Measurements from ENCODE around the gene ARFGEF3. TPM values are rescaled to one million over a fixed set of nuclear protein-coding genes. Genes with fewer than 3 reads are reported as not detected.
A peak's percentile ranks its signal among the peaks of the same experiment; 100 is the strongest.

The ARFGEF3 gene
- total and polyA plus RNA-seq, 2 donors (not counting 1 experiment from before 2014, with no cell fraction given): under 0.01 to 0.14 TPM

DNA sequence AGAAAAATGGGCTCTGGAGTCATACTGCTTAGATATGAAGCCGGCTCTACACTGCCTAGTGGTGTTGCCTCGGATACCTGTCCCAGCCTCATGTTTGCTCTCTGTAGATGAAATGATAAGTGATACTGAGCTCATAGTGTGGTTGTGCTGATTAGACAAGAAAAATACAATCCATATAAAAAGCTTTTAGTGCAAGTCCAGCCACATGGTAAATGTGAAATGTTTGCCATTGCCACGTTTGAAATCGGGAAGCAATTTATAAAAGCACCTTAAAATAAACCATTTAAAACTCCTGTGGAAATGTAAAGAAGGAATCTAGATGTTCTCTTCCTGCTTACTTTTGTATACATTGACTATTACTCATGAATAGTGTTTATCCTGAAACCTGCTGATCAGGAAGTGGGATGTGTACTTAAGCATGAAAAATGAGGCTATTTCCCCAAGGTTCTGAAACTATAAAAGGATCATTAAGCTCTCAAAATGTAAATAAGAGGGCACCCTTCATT, 69.7 kb downstream of the ARFGEF3 start:
- no peak for DNase-seq (ENCODE audit: low read depth in 2 of 2)
- no peaks in the 10 kb centered on the region for H3K9me3 ChIP-seq (ENCODE audit: control insufficient read depth, insufficient read depth, low read depth, low read length)
- no peak overlapping the region for H3K9ac ChIP-seq (ENCODE audit: insufficient read depth, low read length)
- no peak overlapping the region for H3K4me3 ChIP-seq (replicated peaks in 1 of 4; ENCODE audit: control extremely low read depth in 1 of 4, insufficient read depth in 1 of 4, low read depth in 3 of 4, low read length in 4 of 4)
- no peaks in the 10 kb centered on the region for H3K79me2 ChIP-seq (ENCODE audit: control insufficient read depth, insufficient read depth, low read length)
- no peak for TF ChIP-seq EZH2 (IDR thresholded peaks at IDR 0.05; ENCODE audit: low read length, missing control alignments)
- TF ChIP-seq, protein P1, sequence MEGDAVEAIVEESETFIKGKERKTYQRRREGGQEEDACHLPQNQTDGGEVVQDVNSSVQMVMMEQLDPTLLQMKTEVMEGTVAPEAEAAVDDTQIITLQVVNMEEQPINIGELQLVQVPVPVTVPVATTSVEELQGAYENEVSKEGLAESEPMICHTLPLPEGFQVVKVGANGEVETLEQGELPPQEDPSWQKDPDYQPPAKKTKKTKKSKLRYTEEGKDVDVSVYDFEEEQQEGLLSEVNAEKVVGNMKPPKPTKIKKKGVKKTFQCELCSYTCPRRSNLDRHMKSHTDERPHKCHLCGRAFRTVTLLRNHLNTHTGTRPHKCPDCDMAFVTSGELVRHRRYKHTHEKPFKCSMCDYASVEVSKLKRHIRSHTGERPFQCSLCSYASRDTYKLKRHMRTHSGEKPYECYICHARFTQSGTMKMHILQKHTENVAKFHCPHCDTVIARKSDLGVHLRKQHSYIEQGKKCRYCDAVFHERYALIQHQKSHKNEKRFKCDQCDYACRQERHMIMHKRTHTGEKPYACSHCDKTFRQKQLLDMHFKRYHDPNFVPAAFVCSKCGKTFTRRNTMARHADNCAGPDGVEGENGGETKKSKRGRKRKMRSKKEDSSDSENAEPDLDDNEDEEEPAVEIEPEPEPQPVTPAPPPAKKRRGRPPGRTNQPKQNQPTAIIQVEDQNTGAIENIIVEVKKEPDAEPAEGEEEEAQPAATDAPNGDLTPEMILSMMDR (conservative IDR thresholded peaks at IDR 0.05 in 1 of 2, IDR thresholded peaks at IDR 0.05 in 1 of 2; ENCODE audit: low read depth in 1 of 2, low read length in 2 of 2): no peak
- no peaks in the 10 kb centered on the region for H4K20me1 ChIP-seq (ENCODE audit: control insufficient read depth, extremely low read depth, insufficient read depth, low read length)
- H3K27ac ChIP-seq (ENCODE audit: insufficient read depth, low read length): no peak overlapping the region
- H3K4me2 ChIP-seq (ENCODE audit: extremely low read depth, insufficient read depth, low read length): no peak overlapping the region
- H3K27me3 ChIP-seq (ENCODE audit: control insufficient read depth, insufficient read depth, low read length): no peaks in the 10 kb centered on the region
- no peaks in the 10 kb centered on the region for H3K4me1 ChIP-seq (ENCODE audit: control insufficient read depth, extremely low read depth, insufficient read depth, low read length)
- no peak overlapping the region for H2AFZ ChIP-seq (ENCODE audit: low read length)
- no peaks in the 10 kb centered on the region for H3K36me3 ChIP-seq (ENCODE audit: control insufficient read depth, insufficient read depth, low read length)

DNA sequence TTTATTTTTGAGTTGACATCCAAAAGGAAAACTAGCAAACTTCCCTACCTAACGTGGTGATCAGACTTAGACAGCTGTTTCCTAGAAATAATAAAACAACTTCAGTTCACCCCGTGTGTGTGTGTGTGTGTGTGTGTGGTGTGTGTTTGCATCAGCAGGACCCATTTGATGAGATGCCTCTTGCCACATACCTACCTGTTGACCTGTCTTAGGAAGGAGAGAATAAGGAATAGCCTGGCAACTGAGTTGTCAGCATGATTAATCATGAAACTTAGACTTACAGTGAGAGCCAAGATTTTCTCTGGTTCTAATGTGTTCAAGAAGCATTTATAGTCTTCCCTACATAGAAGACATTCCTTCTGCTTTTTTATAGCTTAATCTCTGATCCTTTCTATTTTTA, 72.6 kb downstream of the ARFGEF3 start:
- Histone ChIP-seq H3K4me1 (ENCODE audit: control insufficient read depth, extremely low read depth, insufficient read depth, low read length) (no peaks in the 10 kb centered on the region), H4K20me1 (ENCODE audit: control insufficient read depth, extremely low read depth, insufficient read depth, low read length) (no peaks in the 10 kb centered on the region), H2AFZ (ENCODE audit: low read length) (no peak overlapping the region), H3K27me3 (ENCODE audit: control insufficient read depth, insufficient read depth, low read length) (no peaks in the 10 kb centered on the region), H3K4me2 (ENCODE audit: extremely low read depth, insufficient read depth, low read length) (no peak overlapping the region), H3K79me2 (ENCODE audit: control insufficient read depth, insufficient read depth, low read length) (no peaks in the 10 kb centered on the region), H3K9ac (ENCODE audit: insufficient read depth, low read length) (no peak overlapping the region), H3K4me3 (replicated peaks in 1 of 4; ENCODE audit: control extremely low read depth in 1 of 4, insufficient read depth in 1 of 4, low read depth in 3 of 4, low read length in 4 of 4) (no peak overlapping the region), H3K9me3 (ENCODE audit: control insufficient read depth, insufficient read depth, low read depth, low read length) (no peaks in the 10 kb centered on the region), H3K27ac (ENCODE audit: insufficient read depth, low read length) (no peak overlapping the region), H3K36me3 (ENCODE audit: control insufficient read depth, insufficient read depth, low read length) (no peaks in the 10 kb centered on the region)
- TF ChIP-seq, protein P1 (conservative IDR thresholded peaks at IDR 0.05 in 1 of 2, IDR thresholded peaks at IDR 0.05 in 1 of 2; ENCODE audit: low read depth in 1 of 2, low read length in 2 of 2): no peak
- no peak for TF ChIP-seq EZH2 (IDR thresholded peaks at IDR 0.05; ENCODE audit: low read length, missing control alignments)
- peak in 1 of 2 donors; percentile 53 for DNase-seq (ENCODE audit: low read depth in 2 of 2)

DNA sequence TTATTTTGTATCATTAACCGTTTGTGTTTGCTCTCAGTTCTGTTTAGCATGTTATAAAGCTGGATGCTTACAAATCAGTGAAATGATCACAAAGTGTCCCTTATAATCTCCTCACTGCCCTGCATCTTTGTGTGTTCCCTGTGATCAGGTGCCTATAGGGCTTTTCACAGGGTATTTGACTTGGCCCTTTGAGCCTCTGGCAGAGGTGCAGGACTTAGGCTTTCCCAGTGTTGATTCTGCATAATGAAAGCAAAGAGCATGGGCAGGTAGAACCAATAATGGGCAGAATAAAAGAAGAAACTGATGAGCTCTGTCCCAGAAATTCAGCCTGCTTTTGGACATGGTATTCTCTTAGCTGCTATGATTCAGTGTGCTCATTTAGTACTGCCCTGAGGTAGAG, 73.5 kb downstream of the ARFGEF3 start:
- Histone ChIP-seq H3K4me3 (replicated peaks in 1 of 4; ENCODE audit: control extremely low read depth in 1 of 4, insufficient read depth in 1 of 4, low read depth in 3 of 4, low read length in 4 of 4) (no peak overlapping the region), H4K20me1 (ENCODE audit: control insufficient read depth, extremely low read depth, insufficient read depth, low read length) (no peaks in the 10 kb centered on the region), H3K9me3 (ENCODE audit: control insufficient read depth, insufficient read depth, low read depth, low read length) (no peaks in the 10 kb centered on the region), H3K36me3 (ENCODE audit: control insufficient read depth, insufficient read depth, low read length) (no peaks in the 10 kb centered on the region), H3K27me3 (ENCODE audit: control insufficient read depth, insufficient read depth, low read length) (no peaks in the 10 kb centered on the region), H2AFZ (ENCODE audit: low read length) (no peak overlapping the region), H3K27ac (ENCODE audit: insufficient read depth, low read length) (no peak overlapping the region), H3K4me2 (ENCODE audit: extremely low read depth, insufficient read depth, low read length) (no peak overlapping the region), H3K4me1 (ENCODE audit: control insufficient read depth, extremely low read depth, insufficient read depth, low read length) (no peaks in the 10 kb centered on the region), H3K9ac (ENCODE audit: insufficient read depth, low read length) (no peak overlapping the region), H3K79me2 (ENCODE audit: control insufficient read depth, insufficient read depth, low read length) (no peaks in the 10 kb centered on the region)
- DNase-seq (ENCODE audit: low read depth in 2 of 2): no peak
- TF ChIP-seq EZH2 (IDR thresholded peaks at IDR 0.05; ENCODE audit: low read length, missing control alignments): no peak
- TF ChIP-seq, protein P1 (conservative IDR thresholded peaks at IDR 0.05 in 1 of 2, IDR thresholded peaks at IDR 0.05 in 1 of 2; ENCODE audit: low read depth in 1 of 2, low read length in 2 of 2): no peak
